Heart left ventricle (tissue), 16 donors: ENCODE data around the gene STAP2. TPM values are rescaled to one million over a fixed set of nuclear protein-coding genes. Genes with fewer than 3 reads are reported as not detected.

ENCODE experiments used
- ATAC-seq, 4 donors: fragments of 200-7000 bp; cut with Tn5 transposase; one replicate each; pipeline ENCODE4 v1.9.1; 2020 to 2022; ENCODE audit warnings: moderate library complexity in 4 of 4, mild to moderate bottlenecking in 3 of 4, moderate number of reproducible peaks in 1 of 4
- DNase-seq, 5 donors: peaks; one replicate each; pipeline ENCODE4 v3.0.0-alpha.2; 2020
- H3K27ac ChIP-seq, 12 donors: fragments of 200-600 bp; sonication (generic) in 4 of 12; one replicate each; pipeline versions ENCODE4 v1.5.0 to v1.8.0; 2016 to 2022; ENCODE audit warnings: mild to moderate bottlenecking in 2 of 12
- H3K27me3 ChIP-seq, 9 donors: fragments of 200-600 bp; sonication (generic) in 2 of 9; one replicate each; pipeline versions ENCODE4 v1.5.1 to v1.8.0; 2016 to 2022; ENCODE audit warnings: mild to moderate bottlenecking in 3 of 9
- H3K36me3 ChIP-seq, 9 donors: fragments of 200-600 bp; sonication (generic) in 2 of 9; one replicate each; pipeline versions ENCODE4 v1.5.0 to v1.8.0; 2018 to 2022; ENCODE audit warnings: mild to moderate bottlenecking in 2 of 9
- H3K4me1 ChIP-seq, 12 donors: fragments of 200-600 bp; sonication (generic) in 4 of 12; one replicate each; pipeline versions ENCODE4 v1.5.0 to v1.8.0; 2016 to 2022; ENCODE audit warnings: mild to moderate bottlenecking in 3 of 12
- H3K4me3 ChIP-seq, 12 donors: fragments of 200-600 bp; sonication (generic) in 4 of 12; one replicate each; pipeline versions ENCODE4 v1.5.0 to v1.8.0; 2017 to 2022; ENCODE audit warnings: mild to moderate bottlenecking in 9 of 12, moderate library complexity in 4 of 12
- H3K9me3 ChIP-seq, 12 donors: fragments of 200-600 bp; sonication (generic) in 4 of 12; one replicate each; pipeline versions ENCODE4 v1.5.0 to v1.8.0; 2016 to 2022; ENCODE audit warnings: mild to moderate bottlenecking in 1 of 12
- CTCF ChIP-seq, 12 donors: fragments of 200-600 bp; sonication (generic) in 4 of 12; IDR thresholded peaks; one replicate each; pipeline versions ENCODE4 v1.5.0 to v1.8.0; 2018 to 2022; ENCODE audit warnings: antibody characterized with exemption in 12 of 12, mild to moderate bottlenecking in 5 of 12
- POLR2A ChIP-seq, 2 donors: fragments of 450-650 bp; IDR thresholded peaks; one replicate each; pipeline ENCODE4 v1.6.1; 2017; ENCODE audit warnings: antibody characterized with exemption in 2 of 2, mild to moderate bottlenecking in 2 of 2, moderate library complexity in 2 of 2
- WGBS, 4 donors: extraction: QIAGEN DNeasy Blood & Tissue Kit in 2 of 4; methylation state at CpG; one replicate each; pipeline versions ENCODE4 v1.1.5 to v1.1.7; 2013 to 2018; 5-methylcytosine and 5-hydroxymethylcytosine counted together
- intact Hi-C, 10 donors: fragments of 100-400 bp; cut with DNase I; formaldehyde crosslinking; loops; one replicate each; pipeline versions ENCODE4 v1.11.1 to v1.14.2; 2022
- polyA plus RNA-seq, 2 donors: library from polyadenylated mRNA; stranded (reverse); fragments of 200-250 nt; gene quantifications; one replicate each; pipeline ENCODE4 v1.2.3, GENCODE V29; 2013
- total RNA-seq, 9 donors: library from RNA; depleted of rRNA in 2 of 9; stranded (reverse); fragments of >200 nt in 2 of 9; fragmentation: NEBNext Ultra II Directional in 3 of 9; extraction: Animal tissue kit (Norgen Biotek cat#: 25700) in 3 of 9; gene quantifications; one replicate each; pipeline versions ENCODE4 v1.1.0 to v1.2.4, GENCODE V29; 2016 to 2023
- donor health status: ischemic (EF 13 %, LVEDD 7.1; RV severe dilation, severe dysfunction).
- donor health status: healthy with polysubstance abuse.
- donor health status: DM: no; HTN: yes; CAD: no.
- donor health status: DM: no; HTN: no; CAD: no.
- donor health status: ischemic (EF 25% LVEDD 6.9; RV normal size, moderate dysfunction).
- donor health status: ischemic (EF 25% LVEDD 5.7; RV mildly dilated, moderate dysfunction).
- donor health status: healthy.
- donor health status: DM: yes; HTN: yes; CAD: no.
- donor health status: ischemic (EF 35%, LVEDD 5.7; RV mildly dilated, moderate dysfunction).
- donor health status: nonischemic (EF 11% LVEDD 7.7; RV severe dilation, severe dysfunction).
- donor health status: DM: yes; HTN: yes; CAD: no.
- donor health status: PGD.
- donor health status: ischemic (EF 29% LVEDD 5.4; RV normal size, mild dysfunction).
- donor health status: nonischemic (EF 23%, LVEDD 6.1; RV moderate dilation, normal function).

Gene STAP2
- total and polyA plus RNA-seq, 11 donors: 0.67 to 14.2 (median 1.9) TPM

- no peak overlapping the region for H3K4me3 ChIP-seq
- DNase-seq: peak in 2 of 5 donors; percentile 36 to 50
Observed at GRCh38 chr19:4375164-4376027, 36.8 kb upstream of the STAP2 start.

DNA sequence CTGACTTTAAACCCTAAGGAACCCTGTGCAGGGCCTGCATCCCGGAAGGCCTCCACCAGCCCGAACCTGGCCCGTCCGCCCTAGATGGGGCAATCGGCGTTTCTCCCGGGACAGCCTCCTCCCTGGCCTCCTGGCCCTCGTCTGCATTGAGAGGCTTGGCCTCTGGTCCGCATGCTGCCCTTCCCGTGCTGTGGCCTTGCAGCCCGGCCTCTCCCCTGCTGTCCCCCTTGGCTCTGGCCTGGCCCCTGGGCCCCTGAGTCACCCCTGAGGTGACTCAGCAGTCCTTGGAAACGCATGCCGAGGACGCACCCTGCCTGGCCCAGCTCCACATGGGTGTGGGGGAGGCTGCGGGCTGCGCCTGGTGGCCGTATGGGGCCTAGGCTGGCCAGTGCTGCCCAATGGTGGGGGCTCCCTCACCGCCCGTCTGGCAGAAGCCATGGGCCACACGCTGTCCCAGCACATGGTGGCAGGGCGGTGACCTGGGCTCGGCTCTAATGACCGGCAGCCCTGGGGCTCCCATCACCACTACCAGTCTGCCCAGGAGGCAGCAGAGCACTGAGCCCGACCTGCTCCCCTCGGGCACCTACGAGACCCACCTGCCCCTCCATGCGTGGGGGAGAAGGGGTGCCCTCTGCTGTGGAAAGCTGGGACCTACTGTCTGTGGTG, 36.0 kb upstream of the STAP2 start:
- Histone ChIP-seq H3K4me1 (peaks cover 24 to 96% (median 81%) of the 10 kb centered on the region in 12 donors), H3K4me3 (peak overlapping the region in 1 of 12 donors; percentile 5), H3K27me3 (no peaks in the 10 kb centered on the region), H3K27ac (peak overlapping the region; percentile 72 to 94 (median 82)), H3K36me3 (peaks cover 0 to 12% (median 0%) of the 10 kb centered on the region in 9 donors), H3K9me3 (no peaks in the 10 kb centered on the region)
- ATAC-seq (peak; percentile 14 to 83 (median 74)), DNase-seq (peak in 4 of 5 donors; percentile 55 to 91 (median 86))
- intact Hi-C loops: loop anchor here in 2 of 10 donors (1.0 to 2.0 kb wide), 2 partner anchors 26 to 32 kb away; partner anchors contain the start of genes MPND (in 1 of the 2) and SH3GL1 (in 1 of the 2)
- TF ChIP-seq CTCF (IDR thresholded peaks at IDR 0.05) (peak in 2 of 12 donors; percentile 10 to 14), POLR2A (IDR thresholded peaks at IDR 0.05) (no peak)
- 56 to 65% (median 62%) methylated on average over 14 to 27 of the region's 27 CpGs for WGBS, 4 donors

More at GRCh38 chr19:4375164-4376027, 36.8 kb upstream of the STAP2 start:
- H3K9me3 ChIP-seq: no peaks in the 10 kb centered on the region
- peaks cover 0 to 12% (median 0%) of the 10 kb centered on the region in 9 donors for H3K36me3 ChIP-seq
- peaks cover 24 to 96% (median 82%) of the 10 kb centered on the region in 12 donors for H3K4me1 ChIP-seq
- WGBS, 4 donors: 38 to 51% (median 49%) methylated on average over 8 to 16 of the region's 16 CpGs
- peak overlapping the region; percentile 72 to 94 (median 82) for H3K27ac ChIP-seq
- intact Hi-C loops: loop anchor here in 1 of 10 donors (2.0 kb wide), 1 partner anchor 33 kb away; the partner anchor contains the start of gene MPND
- H3K27me3 ChIP-seq: no peaks in the 10 kb centered on the region
- ATAC-seq: peak in 2 of 4 donors; percentile 1 to 3
- TF ChIP-seq CTCF (IDR thresholded peaks at IDR 0.05) (peak in 2 of 12 donors; percentile 20 to 28), POLR2A (IDR thresholded peaks at IDR 0.05) (no peak)

DNA sequence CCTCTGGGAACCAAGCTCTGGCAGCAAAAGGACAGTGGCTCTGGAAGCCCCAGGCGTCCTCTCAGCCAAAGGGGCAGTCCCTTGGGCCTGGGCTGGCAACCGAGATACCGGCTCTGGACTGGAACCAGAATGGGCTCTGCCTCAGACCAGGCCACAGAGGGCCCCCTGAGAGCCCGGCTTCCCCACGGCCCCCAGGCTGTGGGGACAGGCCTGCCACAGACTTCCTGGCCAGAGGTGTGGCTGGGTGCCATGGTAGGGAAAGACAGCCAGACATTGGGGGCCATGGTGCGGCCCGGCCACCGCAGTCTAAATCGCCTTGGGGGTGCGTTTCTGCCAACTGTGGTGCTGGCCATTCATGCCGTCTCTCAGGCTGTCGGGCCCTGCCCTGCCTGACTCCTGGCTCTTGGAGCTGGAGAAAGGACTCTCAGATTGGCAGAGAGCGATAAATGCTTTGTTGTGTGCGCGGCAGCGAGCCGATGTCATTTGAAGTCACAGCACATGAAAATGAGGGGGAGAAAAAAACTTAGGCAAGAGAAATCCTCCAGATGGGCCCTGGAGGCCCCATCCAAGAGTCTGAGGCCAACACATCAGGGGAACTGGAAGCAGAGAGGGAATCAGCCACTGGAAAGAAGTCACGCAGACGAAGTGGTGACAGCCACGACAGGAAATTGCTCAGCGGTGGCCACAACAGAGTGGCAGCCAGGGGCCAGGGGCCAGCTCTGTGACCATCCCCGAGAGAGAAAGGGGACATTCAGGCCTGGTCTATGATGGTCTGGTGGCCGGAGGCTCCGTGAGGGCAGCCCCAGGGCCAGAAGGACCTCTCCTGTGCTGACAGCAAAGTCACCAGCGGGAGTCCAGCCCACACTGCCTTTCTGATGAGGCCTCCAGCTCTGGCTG, 35.2 kb upstream of the STAP2 start:
- 31 to 51% (median 44%) methylated on average over 19 to 25 of the region's 25 CpGs for WGBS, 4 donors
- DNase-seq: peak in 4 of 5 donors; percentile 56 to 73 (median 66)
- intact Hi-C loops: loop anchor here in 3 of 10 donors (1.0 to 2.0 kb wide), 3 partner anchors 25 to 31 kb away; partner anchors contain the start of genes MPND (in 1 of the 3) and SH3GL1 (in 1 of the 3)

More for the DNA sequence above, 35.2 kb upstream of the STAP2 start:
- TF ChIP-seq POLR2A (IDR thresholded peaks at IDR 0.05) (no peak), CTCF (IDR thresholded peaks at IDR 0.05) (no peak)
- peaks cover 0 to 12% (median 0%) of the 10 kb centered on the region in 9 donors for H3K36me3 ChIP-seq
- peaks cover 24 to 96% (median 82%) of the 10 kb centered on the region in 12 donors for H3K4me1 ChIP-seq
- H3K27me3 ChIP-seq: no peaks in the 10 kb centered on the region
- H3K27ac ChIP-seq: peak overlapping the region; percentile 72 to 94 (median 82)
- peak overlapping the region in 1 of 12 donors; percentile 5 for H3K4me3 ChIP-seq
- H3K9me3 ChIP-seq: no peaks in the 10 kb centered on the region
- ATAC-seq: peak; percentile 9 to 40 (median 25)
